ENCODE measurements around the gene SF3B5.

DNA sequence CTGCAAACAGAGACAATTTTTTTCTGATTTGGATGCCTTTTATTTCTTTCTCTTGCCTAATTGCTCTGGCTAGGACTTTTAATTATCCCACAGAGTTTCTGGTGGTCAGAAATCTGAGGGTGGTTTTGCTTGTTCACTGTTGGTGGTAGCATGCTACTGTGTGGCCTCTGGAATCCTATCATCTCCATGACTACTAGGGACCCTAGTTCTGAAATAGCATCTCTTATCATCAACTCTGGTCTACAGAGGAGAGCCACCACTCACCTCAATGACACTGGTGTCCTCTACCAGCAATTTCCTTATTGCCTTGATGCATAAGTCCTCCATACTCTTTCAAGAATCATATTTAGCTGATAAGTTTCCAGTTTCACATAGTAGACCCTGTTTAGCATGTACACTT is 27.5 kb upstream of the SF3B5 start:
- TF ChIP-seq CTCF (conservative IDR thresholded peaks at IDR 0.05; ENCODE audit: low read depth, low read length), result no peak
- no peak for TF ChIP-seq EZH2 (IDR thresholded peaks at IDR 0.05; ENCODE audit: low read length, unreplicated experiment)

Measured in PC-3 (cell line).